Gastrocnemius medialis (tissue), 4 donors: ENCODE measurements around the gene CD34. TPM values are rescaled to one million over a fixed set of nuclear protein-coding genes. Genes with fewer than 3 reads are reported as not detected.

Experiments
- ATAC-seq, 2 donors: fragments of 150-250 bp; one replicate each; pipeline ENCODE4 v1.9.1; 2016
- DNase-seq, 2 donors: peaks; one replicate each; pipeline ENCODE4 v3.0.0-alpha.2; 2019
- H3K27ac ChIP-seq, 4 donors: fragments of 200-600 bp; sonication (generic); 1 replicate in 1 of 4; 2 replicates in 3 of 4; pipeline ENCODE4 v1.5.1; 2016 to 2018; ENCODE audit warnings: mild to moderate bottlenecking in 2 of 4, moderate library complexity in 1 of 4
- H3K27me3 ChIP-seq, 3 donors: fragments of 200-600 bp; sonication (generic) in 2 of 3; 1 replicate in 1 of 3; 2 replicates in 2 of 3; pipeline versions ENCODE4 v1.5.1 to v1.6.0; 2016 to 2019; ENCODE audit warnings: mild to moderate bottlenecking in 1 of 3, moderate library complexity in 1 of 3
- H3K36me3 ChIP-seq, 2 donors: fragments of 200-600 bp; sonication (generic) in 1 of 2; one replicate each; pipeline ENCODE4 v1.5.1; 2017 to 2018
- H3K4me1 ChIP-seq, 2 donors: fragments of 200-600 bp; sonication (generic) in 1 of 2; one replicate each; pipeline ENCODE4 v1.5.1; 2016 to 2017; ENCODE audit warnings: mild to moderate bottlenecking in 2 of 2
- H3K4me3 ChIP-seq, 4 donors: fragments of 200-600 bp; sonication (generic) in 3 of 4; 1 replicate in 1 of 4; 2 replicates in 3 of 4; pipeline ENCODE4 v1.5.1; 2016 to 2019; ENCODE audit warnings: mild to moderate bottlenecking in 2 of 4
- H3K9me3 ChIP-seq, 3 donors: fragments of 200-600 bp; sonication (generic) in 2 of 3; 1 replicate in 1 of 3; 2 replicates in 2 of 3; pipeline ENCODE4 v1.5.1; 2016 to 2019
- POLR2A ChIP-seq, 2 donors: fragments of 450-650 bp; IDR thresholded peaks; one replicate each; pipeline ENCODE4 v1.6.1; 2017; ENCODE audit warnings: antibody characterized with exemption in 2 of 2, mild to moderate bottlenecking in 2 of 2, moderate library complexity in 2 of 2
- in situ Hi-C, 4 donors: fragments of 200-750 bp; cut with MboI; loops; one replicate each; pipeline versions ENCODE4 v1.15.0 to v1.8.0; 2017; ENCODE audit warnings: low sequenced_read_pairs in 4 of 4
- intact Hi-C: fragments of 100-400 bp; cut with DNase I; formaldehyde crosslinking; loops from one replicate; pipeline ENCODE4 v1.15.1; 2023; ENCODE audit warnings: low total_unique reads
- total RNA-seq, 4 donors: library from RNA; depleted of rRNA; stranded (reverse); fragments of >200 nt; gene quantifications; one replicate each; pipeline versions ENCODE4 v1.1.0 to v1.2.3, GENCODE V29; 2016
- TF ChIP-seq, protein P1 (sequence below), 5 experiments: fragments of 450-650 bp in 3 of 5; fragments of 200-600 bp in 2 of 5; sonication (generic) in 2 of 5; IDR thresholded peaks in 4 of 5; conservative IDR thresholded peaks in 1 of 5; 1 replicate in 4 of 5; 2 replicates in 1 of 5; pipeline ENCODE4 v1.5.1; 2016 to 2019; ENCODE audit warnings: antibody characterized with exemption in 5 of 5, mild to moderate bottlenecking in 3 of 5, moderate library complexity in 3 of 5

The CD34 gene
- total RNA-seq, 4 donors from 2014 or later, result 13.6 to 31.7 (median 20.7) TPM

DNA sequence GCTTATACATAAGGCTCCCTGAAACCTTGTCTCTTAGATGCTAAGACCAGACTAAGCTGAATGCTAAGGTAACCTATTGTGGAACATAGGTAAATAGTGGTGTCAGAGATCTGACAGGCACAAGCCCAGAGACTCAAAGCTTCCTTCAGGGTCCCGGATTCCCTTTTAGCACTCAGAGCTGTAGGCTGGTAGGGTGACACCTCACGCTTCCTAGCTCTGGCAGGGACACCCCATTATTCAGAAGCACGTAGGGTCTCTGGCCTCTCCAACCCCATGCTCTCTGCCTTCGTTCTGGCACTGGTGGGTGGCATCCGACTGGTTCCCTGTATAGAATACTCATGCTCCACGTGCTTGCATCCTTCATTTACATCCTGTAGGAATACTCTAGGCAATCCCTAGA lies 68.4 kb downstream of the CD34 start:
- Histone ChIP-seq H3K4me3 (no peak overlapping the region), H3K27ac (peak overlapping the region in 1 of 4 donors; percentile 6), H3K27me3 (no peaks in the 10 kb centered on the region), H3K9me3 (no peaks in the 10 kb centered on the region), H3K4me1 (peaks cover 59 to 62% of the 10 kb centered on the region in 2 donors), H3K36me3 (no peaks in the 10 kb centered on the region)
- ATAC-seq (no peak), DNase-seq (no peak)
- intact Hi-C loops, result no loop called here
- in situ Hi-C loops, result no loop called here
- TF ChIP-seq, protein P1, sequence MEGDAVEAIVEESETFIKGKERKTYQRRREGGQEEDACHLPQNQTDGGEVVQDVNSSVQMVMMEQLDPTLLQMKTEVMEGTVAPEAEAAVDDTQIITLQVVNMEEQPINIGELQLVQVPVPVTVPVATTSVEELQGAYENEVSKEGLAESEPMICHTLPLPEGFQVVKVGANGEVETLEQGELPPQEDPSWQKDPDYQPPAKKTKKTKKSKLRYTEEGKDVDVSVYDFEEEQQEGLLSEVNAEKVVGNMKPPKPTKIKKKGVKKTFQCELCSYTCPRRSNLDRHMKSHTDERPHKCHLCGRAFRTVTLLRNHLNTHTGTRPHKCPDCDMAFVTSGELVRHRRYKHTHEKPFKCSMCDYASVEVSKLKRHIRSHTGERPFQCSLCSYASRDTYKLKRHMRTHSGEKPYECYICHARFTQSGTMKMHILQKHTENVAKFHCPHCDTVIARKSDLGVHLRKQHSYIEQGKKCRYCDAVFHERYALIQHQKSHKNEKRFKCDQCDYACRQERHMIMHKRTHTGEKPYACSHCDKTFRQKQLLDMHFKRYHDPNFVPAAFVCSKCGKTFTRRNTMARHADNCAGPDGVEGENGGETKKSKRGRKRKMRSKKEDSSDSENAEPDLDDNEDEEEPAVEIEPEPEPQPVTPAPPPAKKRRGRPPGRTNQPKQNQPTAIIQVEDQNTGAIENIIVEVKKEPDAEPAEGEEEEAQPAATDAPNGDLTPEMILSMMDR (IDR thresholded peaks at IDR 0.05 in 4 of 5, conservative IDR thresholded peaks at IDR 0.05 in 1 of 5), result no peak
- no peak for TF ChIP-seq POLR2A (IDR thresholded peaks at IDR 0.05)

GRCh38 chr1:207841901-207842300 lies 69.0 kb downstream of the CD34 start:
- in situ Hi-C loops, result no loop called here
- intact Hi-C loops, result no loop called here
- Histone ChIP-seq H3K4me3 (no peak overlapping the region), H3K36me3 (no peaks in the 10 kb centered on the region), H3K27ac (peak overlapping the region in 2 of 4 donors; percentile 6 to 23), H3K27me3 (no peaks in the 10 kb centered on the region), H3K4me1 (peaks cover 62 to 64% of the 10 kb centered on the region in 2 donors), H3K9me3 (no peaks in the 10 kb centered on the region)
- ATAC-seq (no peak), DNase-seq (no peak)
- TF ChIP-seq, protein P1 (IDR thresholded peaks at IDR 0.05 in 4 of 5, conservative IDR thresholded peaks at IDR 0.05 in 1 of 5), result no peak
- TF ChIP-seq POLR2A (IDR thresholded peaks at IDR 0.05), result no peak

- Histone ChIP-seq H3K36me3 (no peaks in the 10 kb centered on the region), H3K4me1 (peaks cover 61 to 70% of the 10 kb centered on the region in 2 donors)
Observed at GRCh38 chr1:207841293-207841692, 69.6 kb downstream of the CD34 start.

GRCh38 chr1:207840380-207840779 lies 70.5 kb downstream of the CD34 start:
- H3K27me3 ChIP-seq, result no peaks in the 10 kb centered on the region
- TF ChIP-seq, protein P1 (IDR thresholded peaks at IDR 0.05 in 4 of 5, conservative IDR thresholded peaks at IDR 0.05 in 1 of 5), result peak in 3 of 5 experiments; percentile 11 to 35 (median 24)
- TF ChIP-seq POLR2A (IDR thresholded peaks at IDR 0.05), result no peak
- peak overlapping the region in 3 of 4 donors; percentile 96 to 100 (median 100) for H3K27ac ChIP-seq
- DNase-seq, result no peak
- in situ Hi-C loops (no loop called here), intact Hi-C loops (no loop called here)
- H3K4me1 ChIP-seq, result peaks cover 64 to 70% of the 10 kb centered on the region in 2 donors
- H3K4me3 ChIP-seq, result no peak overlapping the region
- H3K9me3 ChIP-seq, result no peaks in the 10 kb centered on the region
- peak in 1 of 2 donors; percentile 13 for ATAC-seq
- no peaks in the 10 kb centered on the region for H3K36me3 ChIP-seq

More at GRCh38 chr1:207841293-207841692, 69.6 kb downstream of the CD34 start:
- Histone ChIP-seq H3K4me3 (no peak overlapping the region), H3K27me3 (no peaks in the 10 kb centered on the region), H3K27ac (peak overlapping the region in 1 of 4 donors; percentile 6), H3K9me3 (no peaks in the 10 kb centered on the region)
- no peak for DNase-seq
- intact Hi-C loops (no loop called here), in situ Hi-C loops (no loop called here)
- TF ChIP-seq, protein P1 (IDR thresholded peaks at IDR 0.05 in 4 of 5, conservative IDR thresholded peaks at IDR 0.05 in 1 of 5), result no peak
- no peak for TF ChIP-seq POLR2A (IDR thresholded peaks at IDR 0.05)
- no peak for ATAC-seq

- no peaks in the 10 kb centered on the region for H3K27me3 ChIP-seq
- DNase-seq, result no peak
- peaks cover 65 to 72% of the 10 kb centered on the region in 2 donors for H3K4me1 ChIP-seq
- TF ChIP-seq POLR2A (IDR thresholded peaks at IDR 0.05), result no peak
- TF ChIP-seq, protein P1 (IDR thresholded peaks at IDR 0.05 in 4 of 5, conservative IDR thresholded peaks at IDR 0.05 in 1 of 5), result no peak
- in situ Hi-C loops, result no loop called here
- H3K4me3 ChIP-seq, result no peak overlapping the region
- H3K27ac ChIP-seq, result peak overlapping the region; percentile 65 to 100 (median 98)
- no peaks in the 10 kb centered on the region for H3K36me3 ChIP-seq
- intact Hi-C loops, result no loop called here
- ATAC-seq, result no peak
- no peaks in the 10 kb centered on the region for H3K9me3 ChIP-seq
Observed at GRCh38 chr1:207839083-207839413, 71.9 kb downstream of the CD34 start.
